K562 (cell line): ENCODE measurements around the gene ACER3. TPM values are rescaled to one million over a fixed set of nuclear protein-coding genes. Genes with fewer than 3 reads are reported as not detected.

Experiments
- GTF2A2 ChIP-seq: IDR thresholded peaks from 2 replicates; pipeline ENCODE4 v1.6.1; 2016; ENCODE audit warnings: mild to moderate bottlenecking, missing genetic modification characterization, missing compliant biosample characterization
- HDAC1 ChIP-seq, 2 experiments: fragments of 450-650 bp; IDR thresholded peaks; 2 replicates each; pipeline ENCODE4 v1.6.1; 2016 to 2017; ENCODE audit warnings: inconsistent platforms in 1 of 2, mild to moderate bottlenecking in 1 of 2, moderate library complexity in 1 of 2
- HOXB6 ChIP-seq: fragments of 250-450 bp; sonication (Bioruptor Pico); IDR thresholded peaks from 2 replicates; pipeline ENCODE4 v1.5.1; 2022; ENCODE audit warnings: mild to moderate bottlenecking, borderline replicate concordance
- JUNB ChIP-seq: fragments of 450-650 bp; formaldehyde crosslinking; conservative IDR thresholded peaks from 2 replicates; pipeline ENCODE4 v1.4.0; 2020; ENCODE audit warnings: mild to moderate bottlenecking
- MEF2D ChIP-seq: conservative IDR thresholded peaks from 2 replicates; pipeline ENCODE4 v1.6.1; 2016; ENCODE audit warnings: low read depth, missing genetic modification characterization, missing compliant biosample characterization
- MIER1 ChIP-seq: fragments of 450-650 bp; IDR thresholded peaks from 2 replicates; pipeline ENCODE4 v1.6.1; 2016; ENCODE audit warnings: antibody characterized with exemption, mild to moderate bottlenecking, low read depth
- PHF20 ChIP-seq: fragments of 450-650 bp; IDR thresholded peaks from 2 replicates; pipeline ENCODE4 v1.6.1; 2018; ENCODE audit not compliant: partially characterized antibody
- PHF21A ChIP-seq: fragments of 450-650 bp; IDR thresholded peaks from 2 replicates; pipeline ENCODE4 v1.6.1; 2017; ENCODE audit warnings: low read depth, borderline replicate concordance
- POLR2AphosphoS2 ChIP-seq: IDR thresholded peaks from 2 replicates; pipeline ENCODE4 v1.6.1; 2012; ENCODE audit warnings: low read length, improper control_type of control experiment
- RCOR1 ChIP-seq, 2 experiments: IDR thresholded peaks; 2 replicates each; pipeline ENCODE4 v1.6.1; 2012; ENCODE audit warnings: low read depth in 2 of 2, low read length in 2 of 2, borderline replicate concordance in 1 of 2, improper control_type of control experiment in 1 of 2
- SAFB ChIP-seq: fragments of 200-400 bp; formaldehyde crosslinking; IDR thresholded peaks from 2 replicates; pipeline ENCODE4 v1.6.1; 2017; ENCODE audit warnings: low read depth, low read length, borderline replicate concordance
- SRF ChIP-seq, 2 experiments: fragments of 250-450, 450-650 bp in 1 of 2; sonication (Bioruptor Pico) in 1 of 2; sonication (generic) in 1 of 2; formaldehyde crosslinking; IDR thresholded peaks; 2 replicates each; pipeline versions ENCODE4 v1.5.0 to v1.5.1; 2020 to 2022; ENCODE audit warnings: mild to moderate bottlenecking in 1 of 2, missing genetic modification reagents in 1 of 2
- ZKSCAN3 ChIP-seq: fragments of 250-450 bp; sonication (Bioruptor Pico); IDR thresholded peaks from 2 replicates; pipeline ENCODE4 v1.4.0; 2020
- polyA plus RNA-seq, 8 experiments: library from polyadenylated mRNA; depleted of rRNA in 4 of 8; stranded (reverse) in 5 of 8; unstranded in 3 of 8; fragments of >200 nt; fragmentation: Nextera tagmentation in 2 of 8; fragmentation: Illumina TruSeq in 1 of 8; extraction: Ambion mirVana in 2 of 8; extraction: Trizol in 1 of 8; gene quantifications; 2 replicates each; pipeline versions ENCODE4 v1.2.1 to v1.2.3, GENCODE V29; 2011 to 2014; ENCODE audit warnings: inconsistent platforms in 1 of 8, missing spikeins in 1 of 8
- total RNA-seq, 7 experiments: library from RNA; depleted of rRNA in 6 of 7; stranded (reverse); fragments of >200 nt in 6 of 7; fragmentation: Illumina TruSeq in 2 of 7; extraction: Trizol in 2 of 7; gene quantifications; 2 replicates each; pipeline versions ENCODE4 v1.2.1 to v1.2.3, GENCODE V29; 2011 to 2021; ENCODE audit warnings: low replicate concordance in 1 of 7
- TF ChIP-seq, protein P1 (sequence below): fragments of 250-450 bp; sonication (Bioruptor Pico); IDR thresholded peaks from 2 replicates; pipeline ENCODE4 v1.8.0; 2021; ENCODE audit warnings: moderate library complexity, mild to moderate bottlenecking, inconsistent platforms
- TF ChIP-seq, protein P2 (sequence below): fragments of 450-650 bp; formaldehyde crosslinking; IDR thresholded peaks from 2 replicates; pipeline ENCODE4 v1.4.0; 2020; ENCODE audit warnings: mild to moderate bottlenecking, moderate library complexity
- TF ChIP-seq, protein P3 (sequence below), 3 experiments: IDR thresholded peaks in 2 of 3; conservative IDR thresholded peaks in 1 of 3; 2 replicates each; pipeline ENCODE4 v1.5.1; 2011 to 2012; ENCODE audit warnings: low read length in 3 of 3, mild to moderate bottlenecking in 3 of 3, control low read depth in 2 of 3, improper control_type of control experiment in 1 of 3, inconsistent platforms in 1 of 3, low read depth in 1 of 3, mixed read lengths in 1 of 3, moderate library complexity in 1 of 3; ENCODE audit not compliant: insufficient read depth in 2 of 3
- TF ChIP-seq, protein P4 (sequence below), 3 experiments: fragments of 200-800 bp in 1 of 3; fragments of 250-450 bp in 1 of 3; fragments of 450-650 bp in 1 of 3; sonication (Bioruptor Pico) in 1 of 3; sonication (Bioruptor generic) in 1 of 3; formaldehyde crosslinking in 1 of 3; IDR thresholded peaks; 2 replicates each; pipeline versions ENCODE4 v1.6.1 to v1.8.0; 2016 to 2022; ENCODE audit warnings: mild to moderate bottlenecking in 2 of 3, missing genetic modification characterization in 2 of 3, missing compliant biosample characterization in 1 of 3, moderate library complexity in 1 of 3

Gene ACER3
- total and polyA plus RNA-seq, 9 of the 15 experiments (the other 6 are each of a cell fraction or from before 2014, with no cell fraction given): 2.0 to 23.8 (median 9.5) TPM

GRCh38 chr11:77046060-77046501 lies 185.4 kb downstream of the ACER3 start (continued):
- TF ChIP-seq MIER1 (no peak), ZKSCAN3 (no peak), HOXB6 (CRISPR knock-in tag) (no peak), GTF2A2 (tag) (no peak), PHF20 (no peak), POLR2AphosphoS2 (no peak), SRF (CRISPR knock-in tag; IDR thresholded peaks at IDR 0.05) (0 out of 4 replicates have a peak, but pooled peaks of 1 of the 2 experiments have one; percentile 24), MEF2D (tag) (no peak), PHF21A (no peak), JUNB (no peak), RCOR1 (IDR thresholded peaks at IDR 0.05; ENCODE audit: borderline replicate concordance in 1 of 2, low read depth in 2 of 2, low read length in 2 of 2) (0 out of 4 replicates have a peak, but pooled peaks of 1 of the 2 experiments have one; percentile 42), SAFB (peak; percentile 79), HDAC1 (IDR thresholded peaks at IDR 0.05) (0 out of 4 replicates have a peak, but pooled peaks of 1 of the 2 experiments have one; percentile 17)
- TF ChIP-seq, protein P1, sequence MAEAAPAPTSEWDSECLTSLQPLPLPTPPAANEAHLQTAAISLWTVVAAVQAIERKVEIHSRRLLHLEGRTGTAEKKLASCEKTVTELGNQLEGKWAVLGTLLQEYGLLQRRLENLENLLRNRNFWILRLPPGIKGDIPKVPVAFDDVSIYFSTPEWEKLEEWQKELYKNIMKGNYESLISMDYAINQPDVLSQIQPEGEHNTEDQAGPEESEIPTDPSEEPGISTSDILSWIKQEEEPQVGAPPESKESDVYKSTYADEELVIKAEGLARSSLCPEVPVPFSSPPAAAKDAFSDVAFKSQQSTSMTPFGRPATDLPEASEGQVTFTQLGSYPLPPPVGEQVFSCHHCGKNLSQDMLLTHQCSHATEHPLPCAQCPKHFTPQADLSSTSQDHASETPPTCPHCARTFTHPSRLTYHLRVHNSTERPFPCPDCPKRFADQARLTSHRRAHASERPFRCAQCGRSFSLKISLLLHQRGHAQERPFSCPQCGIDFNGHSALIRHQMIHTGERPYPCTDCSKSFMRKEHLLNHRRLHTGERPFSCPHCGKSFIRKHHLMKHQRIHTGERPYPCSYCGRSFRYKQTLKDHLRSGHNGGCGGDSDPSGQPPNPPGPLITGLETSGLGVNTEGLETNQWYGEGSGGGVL (CRISPR knock-in tag): no peak
- TF ChIP-seq, protein P2, sequence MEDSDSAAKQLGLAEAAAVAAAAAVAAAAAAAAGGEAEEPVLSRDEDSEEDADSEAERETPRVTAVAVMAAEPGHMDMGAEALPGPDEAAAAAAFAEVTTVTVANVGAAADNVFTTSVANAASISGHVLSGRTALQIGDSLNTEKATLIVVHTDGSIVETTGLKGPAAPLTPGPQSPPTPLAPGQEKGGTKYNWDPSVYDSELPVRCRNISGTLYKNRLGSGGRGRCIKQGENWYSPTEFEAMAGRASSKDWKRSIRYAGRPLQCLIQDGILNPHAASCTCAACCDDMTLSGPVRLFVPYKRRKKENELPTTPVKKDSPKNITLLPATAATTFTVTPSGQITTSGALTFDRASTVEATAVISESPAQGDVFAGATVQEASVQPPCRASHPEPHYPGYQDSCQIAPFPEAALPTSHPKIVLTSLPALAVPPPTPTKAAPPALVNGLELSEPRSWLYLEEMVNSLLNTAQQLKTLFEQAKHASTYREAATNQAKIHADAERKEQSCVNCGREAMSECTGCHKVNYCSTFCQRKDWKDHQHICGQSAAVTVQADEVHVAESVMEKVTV (CRISPR knock-in tag): 0 out of 2 replicates have a peak, but pooled peaks have one; percentile 7
- TF ChIP-seq, protein P3, sequence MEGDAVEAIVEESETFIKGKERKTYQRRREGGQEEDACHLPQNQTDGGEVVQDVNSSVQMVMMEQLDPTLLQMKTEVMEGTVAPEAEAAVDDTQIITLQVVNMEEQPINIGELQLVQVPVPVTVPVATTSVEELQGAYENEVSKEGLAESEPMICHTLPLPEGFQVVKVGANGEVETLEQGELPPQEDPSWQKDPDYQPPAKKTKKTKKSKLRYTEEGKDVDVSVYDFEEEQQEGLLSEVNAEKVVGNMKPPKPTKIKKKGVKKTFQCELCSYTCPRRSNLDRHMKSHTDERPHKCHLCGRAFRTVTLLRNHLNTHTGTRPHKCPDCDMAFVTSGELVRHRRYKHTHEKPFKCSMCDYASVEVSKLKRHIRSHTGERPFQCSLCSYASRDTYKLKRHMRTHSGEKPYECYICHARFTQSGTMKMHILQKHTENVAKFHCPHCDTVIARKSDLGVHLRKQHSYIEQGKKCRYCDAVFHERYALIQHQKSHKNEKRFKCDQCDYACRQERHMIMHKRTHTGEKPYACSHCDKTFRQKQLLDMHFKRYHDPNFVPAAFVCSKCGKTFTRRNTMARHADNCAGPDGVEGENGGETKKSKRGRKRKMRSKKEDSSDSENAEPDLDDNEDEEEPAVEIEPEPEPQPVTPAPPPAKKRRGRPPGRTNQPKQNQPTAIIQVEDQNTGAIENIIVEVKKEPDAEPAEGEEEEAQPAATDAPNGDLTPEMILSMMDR (IDR thresholded peaks at IDR 0.05 in 2 of 3, conservative IDR thresholded peaks at IDR 0.05 in 1 of 3; ENCODE audit: insufficient read depth in 2 of 3, low read depth in 1 of 3, low read length in 3 of 3): peak; percentile 89 to 98 (median 96)
- TF ChIP-seq, protein P4, sequence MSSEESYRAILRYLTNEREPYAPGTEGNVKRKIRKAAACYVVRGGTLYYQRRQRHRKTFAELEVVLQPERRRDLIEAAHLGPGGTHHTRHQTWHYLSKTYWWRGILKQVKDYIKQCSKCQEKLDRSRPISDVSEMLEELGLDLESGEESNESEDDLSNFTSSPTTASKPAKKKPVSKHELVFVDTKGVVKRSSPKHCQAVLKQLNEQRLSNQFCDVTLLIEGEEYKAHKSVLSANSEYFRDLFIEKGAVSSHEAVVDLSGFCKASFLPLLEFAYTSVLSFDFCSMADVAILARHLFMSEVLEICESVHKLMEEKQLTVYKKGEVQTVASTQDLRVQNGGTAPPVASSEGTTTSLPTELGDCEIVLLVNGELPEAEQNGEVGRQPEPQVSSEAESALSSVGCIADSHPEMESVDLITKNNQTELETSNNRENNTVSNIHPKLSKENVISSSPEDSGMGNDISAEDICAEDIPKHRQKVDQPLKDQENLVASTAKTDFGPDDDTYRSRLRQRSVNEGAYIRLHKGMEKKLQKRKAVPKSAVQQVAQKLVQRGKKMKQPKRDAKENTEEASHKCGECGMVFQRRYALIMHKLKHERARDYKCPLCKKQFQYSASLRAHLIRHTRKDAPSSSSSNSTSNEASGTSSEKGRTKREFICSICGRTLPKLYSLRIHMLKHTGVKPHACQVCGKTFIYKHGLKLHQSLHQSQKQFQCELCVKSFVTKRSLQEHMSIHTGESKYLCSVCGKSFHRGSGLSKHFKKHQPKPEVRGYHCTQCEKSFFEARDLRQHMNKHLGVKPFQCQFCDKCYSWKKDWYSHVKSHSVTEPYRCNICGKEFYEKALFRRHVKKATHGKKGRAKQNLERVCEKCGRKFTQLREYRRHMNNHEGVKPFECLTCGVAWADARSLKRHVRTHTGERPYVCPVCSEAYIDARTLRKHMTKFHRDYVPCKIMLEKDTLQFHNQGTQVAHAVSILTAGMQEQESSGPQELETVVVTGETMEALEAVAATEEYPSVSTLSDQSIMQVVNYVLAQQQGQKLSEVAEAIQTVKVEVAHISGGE (CRISPR knock-in tag; IDR thresholded peaks at IDR 0.05): no peak
